Measurements from ENCODE around the gene TIMM44.

DNA sequence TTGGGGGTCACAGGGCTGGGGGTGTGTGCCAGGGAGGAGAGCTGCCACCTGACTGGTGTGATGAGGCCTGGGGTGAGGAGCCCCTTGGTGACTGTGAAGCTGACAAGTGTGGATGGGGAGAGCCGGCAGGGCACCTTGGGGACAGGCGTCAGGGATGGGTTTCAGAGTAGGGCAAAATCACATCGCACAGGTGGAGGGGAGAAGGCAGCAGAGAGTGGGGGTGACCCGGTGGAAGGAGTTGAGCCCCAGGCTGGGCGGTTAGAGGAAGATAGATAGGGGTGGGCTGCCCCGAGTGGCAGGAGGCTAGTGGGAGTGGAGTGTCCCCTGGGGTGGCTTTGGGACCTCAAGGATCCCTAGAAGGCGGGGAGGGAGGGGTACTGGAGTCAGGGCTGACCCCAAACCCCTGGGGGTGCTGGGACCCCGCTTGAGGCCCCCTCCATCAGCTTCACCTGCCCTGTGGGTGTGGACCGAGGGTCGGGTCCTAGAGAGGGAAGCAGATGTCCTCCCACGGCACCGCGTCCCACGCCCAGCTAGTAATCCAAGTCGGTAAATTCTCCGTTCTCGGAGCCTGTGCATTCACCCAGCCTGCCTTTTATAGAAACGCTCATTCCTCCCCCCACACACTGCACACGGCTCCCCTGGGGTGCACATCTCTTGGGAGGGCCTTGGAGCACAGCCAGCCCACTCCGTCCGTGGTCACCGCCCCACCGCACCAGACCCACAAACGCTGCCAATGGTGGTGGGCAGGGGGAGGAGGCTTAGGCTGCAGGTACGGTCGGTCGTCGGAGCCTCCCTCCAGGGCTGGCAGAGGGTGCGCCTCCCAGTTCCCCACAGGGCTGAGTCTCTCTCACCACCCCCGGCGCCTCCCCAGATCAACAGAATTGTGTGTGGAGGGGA lies 19.9 kb downstream of the TIMM44 start:
- TF ChIP-seq, protein P1, sequence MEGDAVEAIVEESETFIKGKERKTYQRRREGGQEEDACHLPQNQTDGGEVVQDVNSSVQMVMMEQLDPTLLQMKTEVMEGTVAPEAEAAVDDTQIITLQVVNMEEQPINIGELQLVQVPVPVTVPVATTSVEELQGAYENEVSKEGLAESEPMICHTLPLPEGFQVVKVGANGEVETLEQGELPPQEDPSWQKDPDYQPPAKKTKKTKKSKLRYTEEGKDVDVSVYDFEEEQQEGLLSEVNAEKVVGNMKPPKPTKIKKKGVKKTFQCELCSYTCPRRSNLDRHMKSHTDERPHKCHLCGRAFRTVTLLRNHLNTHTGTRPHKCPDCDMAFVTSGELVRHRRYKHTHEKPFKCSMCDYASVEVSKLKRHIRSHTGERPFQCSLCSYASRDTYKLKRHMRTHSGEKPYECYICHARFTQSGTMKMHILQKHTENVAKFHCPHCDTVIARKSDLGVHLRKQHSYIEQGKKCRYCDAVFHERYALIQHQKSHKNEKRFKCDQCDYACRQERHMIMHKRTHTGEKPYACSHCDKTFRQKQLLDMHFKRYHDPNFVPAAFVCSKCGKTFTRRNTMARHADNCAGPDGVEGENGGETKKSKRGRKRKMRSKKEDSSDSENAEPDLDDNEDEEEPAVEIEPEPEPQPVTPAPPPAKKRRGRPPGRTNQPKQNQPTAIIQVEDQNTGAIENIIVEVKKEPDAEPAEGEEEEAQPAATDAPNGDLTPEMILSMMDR (IDR thresholded peaks at IDR 0.05): no peak
- TF ChIP-seq POLR2A (IDR thresholded peaks at IDR 0.05): no peak
